ENCODE results near the gene APRT. TPM values are rescaled to one million over a fixed set of nuclear protein-coding genes. Genes with fewer than 3 reads are reported as not detected.

Gene APRT
- total RNA-seq, 4 donors from 2014 or later, result 32.5 to 82.2 (median 56.3) TPM

DNA sequence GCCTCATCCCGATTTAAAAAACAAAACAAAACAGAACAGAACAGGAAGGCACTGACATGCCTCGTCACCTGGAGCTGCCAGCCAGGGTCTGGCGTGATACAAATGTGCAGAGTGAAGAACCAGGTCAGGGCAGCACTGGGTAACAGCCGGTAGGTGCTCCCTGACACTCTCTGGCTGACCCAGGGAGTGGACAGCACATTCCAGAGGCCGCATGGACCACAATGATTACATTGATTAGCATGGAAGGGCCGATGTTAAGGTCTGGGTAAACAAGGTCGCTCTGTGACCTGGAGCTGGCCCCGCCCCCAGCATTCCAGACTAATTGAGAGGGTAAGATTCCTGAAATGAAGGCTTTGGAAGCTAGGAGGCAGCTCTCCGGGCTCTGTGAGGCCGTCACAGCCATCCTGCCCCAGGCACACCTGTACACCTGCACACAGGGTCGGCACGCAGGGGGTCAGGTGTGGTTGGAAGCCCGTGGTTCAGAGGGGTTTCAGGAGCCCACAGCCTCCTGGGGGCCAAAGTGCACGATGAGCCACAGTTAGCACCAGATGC, 48.1 kb downstream of the APRT start:
- Histone ChIP-seq H3K27ac (peak overlapping the region in 1 of 2 donors; percentile 23), H3K36me3 (no peaks in the 10 kb centered on the region), H3K4me3 (no peak overlapping the region), H3K4me1 (peaks cover 5 to 21% of the 10 kb centered on the region in 2 donors), H3K27me3 (no peaks in the 10 kb centered on the region), H3K9me3 (no peaks in the 10 kb centered on the region)
- no peak for DNase-seq
- TF ChIP-seq, protein P1, sequence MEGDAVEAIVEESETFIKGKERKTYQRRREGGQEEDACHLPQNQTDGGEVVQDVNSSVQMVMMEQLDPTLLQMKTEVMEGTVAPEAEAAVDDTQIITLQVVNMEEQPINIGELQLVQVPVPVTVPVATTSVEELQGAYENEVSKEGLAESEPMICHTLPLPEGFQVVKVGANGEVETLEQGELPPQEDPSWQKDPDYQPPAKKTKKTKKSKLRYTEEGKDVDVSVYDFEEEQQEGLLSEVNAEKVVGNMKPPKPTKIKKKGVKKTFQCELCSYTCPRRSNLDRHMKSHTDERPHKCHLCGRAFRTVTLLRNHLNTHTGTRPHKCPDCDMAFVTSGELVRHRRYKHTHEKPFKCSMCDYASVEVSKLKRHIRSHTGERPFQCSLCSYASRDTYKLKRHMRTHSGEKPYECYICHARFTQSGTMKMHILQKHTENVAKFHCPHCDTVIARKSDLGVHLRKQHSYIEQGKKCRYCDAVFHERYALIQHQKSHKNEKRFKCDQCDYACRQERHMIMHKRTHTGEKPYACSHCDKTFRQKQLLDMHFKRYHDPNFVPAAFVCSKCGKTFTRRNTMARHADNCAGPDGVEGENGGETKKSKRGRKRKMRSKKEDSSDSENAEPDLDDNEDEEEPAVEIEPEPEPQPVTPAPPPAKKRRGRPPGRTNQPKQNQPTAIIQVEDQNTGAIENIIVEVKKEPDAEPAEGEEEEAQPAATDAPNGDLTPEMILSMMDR (IDR thresholded peaks at IDR 0.05), result no peak
- TF ChIP-seq POLR2A (IDR thresholded peaks at IDR 0.05), result no peak
- intact Hi-C loops (cut with DNase I; ENCODE audit: low total_unique reads), result no loop called here

DNA sequence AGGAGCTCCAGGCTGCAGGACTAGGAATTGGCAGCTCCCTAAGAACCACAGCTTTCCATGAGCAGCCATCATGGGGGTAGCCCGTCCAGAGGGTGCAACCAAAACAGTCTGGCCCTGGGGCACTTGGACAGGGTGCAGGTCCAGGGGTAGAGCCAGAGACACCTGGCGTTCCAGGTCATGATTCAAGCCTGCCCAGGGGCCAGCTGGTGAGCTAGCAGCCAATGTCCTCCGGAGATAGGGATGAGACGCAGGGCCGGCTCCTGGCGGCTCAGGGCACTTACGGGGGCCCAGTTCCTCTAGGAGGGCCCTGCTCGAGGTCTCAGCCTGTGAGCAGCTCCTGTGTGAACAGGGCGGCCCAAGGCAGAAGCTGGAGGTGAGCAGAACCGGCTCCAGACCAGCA, 48.8 kb downstream of the APRT start:
- H3K9me3 ChIP-seq, result no peaks in the 10 kb centered on the region
- H3K27me3 ChIP-seq, result no peaks in the 10 kb centered on the region
- H3K36me3 ChIP-seq, result no peaks in the 10 kb centered on the region
- peak overlapping the region in 1 of 2 donors; percentile 13 for H3K27ac ChIP-seq
- TF ChIP-seq, protein P1 (IDR thresholded peaks at IDR 0.05), result no peak
- TF ChIP-seq POLR2A (IDR thresholded peaks at IDR 0.05), result no peak
- no peak overlapping the region for H3K4me3 ChIP-seq
- H3K4me1 ChIP-seq, result peaks cover 0 to 14% of the 10 kb centered on the region in 2 donors
- intact Hi-C loops (cut with DNase I; ENCODE audit: low total_unique reads), result no loop called here
- DNase-seq, result no peak

DNA sequence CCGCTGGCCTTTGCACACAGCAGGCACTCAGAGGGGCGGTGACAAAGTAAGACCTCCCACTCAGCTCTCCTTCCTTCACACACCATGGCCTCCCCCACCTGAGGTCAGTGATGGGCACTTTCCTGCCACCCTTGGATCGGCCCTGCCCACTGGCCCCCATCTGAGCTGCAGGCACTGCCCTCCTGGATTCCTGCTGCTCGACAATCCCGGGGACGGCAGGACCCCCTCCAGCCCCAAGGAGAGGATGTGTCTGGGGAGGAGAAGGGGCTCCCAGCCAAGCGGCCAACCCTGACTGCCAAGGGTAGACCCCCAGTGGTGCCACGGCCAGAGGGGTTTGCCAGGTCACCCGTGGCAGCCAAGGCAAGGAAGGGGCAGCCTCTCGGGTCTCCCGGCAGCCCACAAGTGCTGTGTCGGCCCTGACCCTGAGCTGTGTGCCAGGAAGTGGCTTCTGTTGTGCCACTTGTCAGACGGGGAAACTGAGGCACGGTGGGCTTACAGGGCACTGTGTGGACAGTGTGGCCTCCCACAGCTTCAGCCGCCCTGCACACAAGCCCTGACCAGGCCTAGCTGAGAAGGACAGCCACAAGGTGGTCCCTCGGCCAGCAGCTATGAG, 49.4 kb downstream of the APRT start:
- Histone ChIP-seq H3K4me1 (peaks cover 0 to 8% of the 10 kb centered on the region in 2 donors), H3K9me3 (no peaks in the 10 kb centered on the region), H3K36me3 (no peaks in the 10 kb centered on the region), H3K4me3 (no peak overlapping the region), H3K27ac (peak overlapping the region; percentile 25 to 27), H3K27me3 (no peaks in the 10 kb centered on the region)
- no peak for DNase-seq
- TF ChIP-seq, protein P1 (IDR thresholded peaks at IDR 0.05), result no peak
- TF ChIP-seq POLR2A (IDR thresholded peaks at IDR 0.05), result no peak
- intact Hi-C loops (cut with DNase I; ENCODE audit: low total_unique reads), result no loop called here

DNA sequence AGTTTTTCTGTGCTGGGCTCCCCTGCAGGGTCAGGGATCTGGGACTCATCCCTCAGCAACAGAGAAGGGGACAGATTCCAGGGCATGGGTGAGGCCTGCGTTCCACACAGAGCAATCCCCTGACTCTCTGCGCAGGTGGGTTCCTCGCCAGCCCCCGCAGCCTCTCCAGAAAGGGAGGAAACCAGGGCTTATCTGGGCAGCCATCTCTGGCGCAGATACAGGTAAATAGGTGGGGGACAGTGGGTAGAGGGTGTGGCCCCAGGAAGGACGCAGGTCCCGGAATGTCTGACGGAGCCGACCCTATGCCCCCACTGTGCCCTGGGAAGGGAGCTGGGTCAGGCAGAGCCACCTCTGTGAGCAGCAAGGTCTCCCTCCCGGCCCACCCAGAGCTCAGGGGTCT, 49.9 kb downstream of the APRT start:
- no peak for DNase-seq
- Histone ChIP-seq H3K27me3 (no peaks in the 10 kb centered on the region), H3K4me3 (no peak overlapping the region), H3K4me1 (peaks cover 0 to 6% of the 10 kb centered on the region in 2 donors), H3K27ac (peak overlapping the region; percentile 25 to 27), H3K9me3 (no peaks in the 10 kb centered on the region), H3K36me3 (no peaks in the 10 kb centered on the region)
- TF ChIP-seq, protein P1 (IDR thresholded peaks at IDR 0.05), result no peak
- TF ChIP-seq POLR2A (IDR thresholded peaks at IDR 0.05), result no peak
- intact Hi-C loops (cut with DNase I; ENCODE audit: low total_unique reads), result no loop called here

DNA sequence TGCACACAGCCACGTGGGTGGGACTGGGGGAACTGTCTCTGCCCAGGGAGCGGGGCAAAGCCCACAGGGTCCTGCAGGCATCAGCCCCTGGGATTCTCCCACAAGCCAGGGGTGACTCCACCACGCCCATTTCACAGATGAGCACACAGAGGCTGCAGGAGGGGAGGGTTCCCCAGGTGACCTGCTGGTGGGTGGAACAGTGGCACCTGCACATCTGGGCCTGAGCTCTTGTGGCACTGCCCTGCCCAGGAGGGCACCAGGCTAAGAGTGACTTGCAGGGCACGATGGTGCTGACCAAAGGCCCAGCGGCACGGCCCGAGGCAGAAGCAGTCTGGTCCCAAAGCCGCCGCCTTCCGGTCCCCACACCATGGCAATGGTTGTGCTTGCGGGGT, 50.6 kb downstream of the APRT start:
- Histone ChIP-seq H3K27me3 (no peaks in the 10 kb centered on the region), H3K36me3 (no peaks in the 10 kb centered on the region), H3K4me3 (no peak overlapping the region), H3K27ac (peak overlapping the region; percentile 27 to 96), H3K4me1 (peaks cover 0 to 6% of the 10 kb centered on the region in 2 donors), H3K9me3 (no peaks in the 10 kb centered on the region)
- TF ChIP-seq, protein P1 (IDR thresholded peaks at IDR 0.05), result no peak
- TF ChIP-seq POLR2A (IDR thresholded peaks at IDR 0.05), result no peak
- DNase-seq, result no peak
- intact Hi-C loops (cut with DNase I; ENCODE audit: low total_unique reads), result no loop called here

Data from uterus (tissue), 4 donors.